CD14-positive monocyte (primary cell): ENCODE data around the gene TENT4A. TPM values are rescaled to one million over a fixed set of nuclear protein-coding genes. Genes with fewer than 3 reads are reported as not detected.

Source experiments
- DNase-seq, 3 donors: peaks; one replicate each; pipeline ENCODE4 v3.0.0-alpha.2; 2011 to 2022
- H2AFZ ChIP-seq: 2 replicates; pipeline ENCODE4 v1.6.0; 2012; ENCODE audit warnings: mild to moderate bottlenecking, low read depth, low read length, inconsistent platforms; ENCODE audit not compliant: insufficient read depth, poor library complexity, severe bottlenecking
- H3K27ac ChIP-seq, 2 donors: 1 replicate in 1 of 2; 2 replicates in 1 of 2; pipeline ENCODE4 v1.5.1; 2012 to 2013; ENCODE audit warnings: low read length in 2 of 2, control low read depth in 1 of 2, inconsistent platforms in 1 of 2, low read depth in 1 of 2, mild to moderate bottlenecking in 1 of 2
- H3K27me3 ChIP-seq, 2 donors: one replicate each; pipeline versions ENCODE4 v1.6.0 to v1.6.1; 2011 to 2013; ENCODE audit warnings: low read length in 2 of 2; ENCODE audit not compliant: control insufficient read depth in 2 of 2, insufficient read depth in 2 of 2
- H3K36me3 ChIP-seq, 2 donors: replicated peaks in 1 of 2; 1 replicate in 1 of 2; 2 replicates in 1 of 2; pipeline versions ENCODE4 v1.5.1 to v1.6.1; 2012 to 2013; ENCODE audit warnings: low read length in 2 of 2, control low read depth in 1 of 2, inconsistent platforms in 1 of 2, mild to moderate bottlenecking in 1 of 2; ENCODE audit not compliant: insufficient read depth in 2 of 2, control insufficient read depth in 1 of 2
- H3K4me1 ChIP-seq, 2 donors: 1 replicate in 1 of 2; 2 replicates in 1 of 2; pipeline versions ENCODE4 v1.5.1 to v1.6.1; 2012 to 2013; ENCODE audit warnings: low read length in 2 of 2, control low read depth in 1 of 2, inconsistent platforms in 1 of 2, mild to moderate bottlenecking in 1 of 2, moderate library complexity in 1 of 2; ENCODE audit not compliant: insufficient read depth in 2 of 2, control insufficient read depth in 1 of 2
- H3K4me2 ChIP-seq: replicated peaks from 2 replicates; pipeline ENCODE3; 2012; ENCODE audit warnings: low read length, moderate library complexity, mild to moderate bottlenecking; ENCODE audit not compliant: poor library complexity, severe bottlenecking; ENCODE audit errors: extremely low read depth
- H3K4me3 ChIP-seq, 3 experiments: fragments of 200-600 bp in 1 of 3; sonication (generic) in 1 of 3; replicated peaks in 1 of 3; 1 replicate in 2 of 3; 2 replicates in 1 of 3; pipeline ENCODE4 v1.5.1; 2011 to 2013; ENCODE audit warnings: low read length in 3 of 3, mild to moderate bottlenecking in 3 of 3, control low read depth in 2 of 3, low read depth in 2 of 3, inconsistent platforms in 1 of 3, moderate library complexity in 1 of 3
- H3K79me2 ChIP-seq: 2 replicates; pipeline ENCODE4 v1.6.0; 2012; ENCODE audit warnings: mild to moderate bottlenecking, control low read depth, inconsistent platforms, low read length, moderate library complexity; ENCODE audit not compliant: insufficient read depth
- H3K9ac ChIP-seq: 2 replicates; pipeline ENCODE4 v1.6.0; 2017; ENCODE audit warnings: low read length, mild to moderate bottlenecking; ENCODE audit not compliant: insufficient read depth, poor library complexity, severe bottlenecking
- H3K9me3 ChIP-seq, 2 donors: replicated peaks in 1 of 2; 1 replicate in 1 of 2; 2 replicates in 1 of 2; pipeline versions ENCODE4 v1.5.1 to v1.6.1; 2012 to 2013; ENCODE audit warnings: low read length in 2 of 2, control low read depth in 1 of 2; ENCODE audit not compliant: control insufficient read depth in 1 of 2, insufficient read depth in 1 of 2
- H4K20me1 ChIP-seq: 2 replicates; pipeline ENCODE4 v1.6.0; 2012; ENCODE audit warnings: mild to moderate bottlenecking, low read length, control low read depth, moderate library complexity; ENCODE audit not compliant: insufficient read depth
- H3K27ac Mint-ChIP-seq, 7 donors: one replicate each; pipeline ENCODE4 v1.8.0; 2020; ENCODE audit warnings: mild to moderate bottlenecking in 7 of 7, mixed read lengths in 7 of 7, moderate library complexity in 6 of 7, inconsistent platforms in 2 of 7
- H3K27me3 Mint-ChIP-seq, 3 donors: one replicate each; pipeline ENCODE4 v1.8.0; 2021 to 2022; ENCODE audit warnings: low read depth in 3 of 3, mild to moderate bottlenecking in 3 of 3, mixed read lengths in 3 of 3, moderate library complexity in 3 of 3, inconsistent platforms in 1 of 3
- H3K36me3 Mint-ChIP-seq, 2 donors: one replicate each; pipeline ENCODE4 v1.8.0; 2020; ENCODE audit warnings: mixed read lengths in 2 of 2, inconsistent platforms in 1 of 2, mild to moderate bottlenecking in 1 of 2
- H3K4me1 Mint-ChIP-seq: one replicate; pipeline ENCODE4 v1.8.0; 2020; ENCODE audit warnings: mild to moderate bottlenecking, mixed read lengths
- H3K4me3 Mint-ChIP-seq, 2 donors: one replicate each; pipeline ENCODE4 v1.8.0; 2020; ENCODE audit warnings: mild to moderate bottlenecking in 2 of 2, mixed read lengths in 2 of 2, moderate library complexity in 1 of 2
- H3K9me3 Mint-ChIP-seq, 7 donors: one replicate each; pipeline ENCODE4 v1.8.0; 2020 to 2022; ENCODE audit warnings: mixed read lengths in 7 of 7, mild to moderate bottlenecking in 6 of 7, moderate library complexity in 6 of 7, inconsistent platforms in 2 of 7
- CTCF ChIP-seq: fragments of 200-600 bp; IDR thresholded peaks from one replicate; pipeline ENCODE4 v1.8.0; 2022; ENCODE audit warnings: antibody characterized with exemption, mild to moderate bottlenecking
- WGBS: methylation state at CpG from one replicate; pipeline ENCODE4 v1.1.5; 2013; ENCODE audit warnings: missing lambda C conversion rate; ENCODE audit not compliant: insufficient coverage; 5-methylcytosine and 5-hydroxymethylcytosine counted together
- intact Hi-C, 2 donors: fragments of 100-400 bp; cut with micrococcal nuclease; formaldehyde crosslinking; loops; one replicate each; pipeline versions ENCODE4 v1.15.0 to v1.15.1; 2023
- polyA plus RNA-seq, 3 donors: library from polyadenylated mRNA; depleted of rRNA in 1 of 3; unstranded in 2 of 3; stranded (reverse) in 1 of 3; fragments of 300-500 nt in 2 of 3; fragments of >200 nt in 1 of 3; fragmentation: Illumina TruSeq in 2 of 3; gene quantifications; 1 replicate in 2 of 3; 2 replicates in 1 of 3; pipeline ENCODE4 v1.2.3, GENCODE V29; 2012 to 2021

The TENT4A gene
- polyA plus RNA-seq, 3 donors: 0.17 to 15.6 (median 0.44) TPM

DNA sequence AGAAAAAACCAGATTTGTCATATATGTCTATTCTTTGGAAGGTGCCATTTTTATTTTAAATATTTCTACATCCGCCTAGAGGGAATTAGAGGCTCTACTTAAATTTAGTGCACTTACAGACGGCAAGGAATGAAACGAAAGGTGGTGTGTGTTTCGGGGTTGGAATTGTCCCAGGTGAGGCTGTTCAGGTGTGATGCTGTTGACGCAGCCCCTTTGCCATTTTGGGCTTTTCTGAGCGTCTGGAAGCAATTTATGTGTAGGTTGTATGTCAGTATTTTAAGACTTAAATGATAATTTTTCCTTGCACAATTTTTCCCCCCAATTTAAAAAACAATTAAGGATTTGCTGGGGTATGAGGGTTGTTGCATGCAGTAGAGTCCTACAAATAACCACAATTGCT is 2.0 kb downstream of the TENT4A start:
- Histone ChIP-seq H3K4me3 (peak overlapping the region; percentile 53 to 83 (median 78)), H3K9ac (peak overlapping the region; percentile 56), H3K36me3 (peaks cover 0 to 11% of the 10 kb centered on the region in 2 donors), H3K27ac (no peak overlapping the region), H3K79me2 (peaks cover 58% of the 10 kb centered on the region), H3K9me3 (no peaks in the 10 kb centered on the region), H4K20me1 (peaks cover 56% of the 10 kb centered on the region), H2AFZ (no peak overlapping the region), H3K4me2 (peak overlapping the region; percentile 81), H3K27me3 (no peaks in the 10 kb centered on the region), H3K4me1 (peaks cover 44 to 50% of the 10 kb centered on the region in 2 donors)
- TF ChIP-seq CTCF: no peak
- peaks cover 3 to 5% (median 5%) of the 10 kb centered on the region in 3 donors for H3K27me3 Mint-ChIP-seq
- no peak for DNase-seq
- intact Hi-C loops: loop anchor here in 1 of 2 donors (2.0 kb wide), 1 partner anchor 1292 kb away; the partner anchor contains the start of gene ICE1
- 63% methylated on average over 3 of the region's 6 CpGs for WGBS
- H3K36me3 Mint-ChIP-seq: peaks cover 18 to 29% of the 10 kb centered on the region in 2 donors
- H3K4me1 Mint-ChIP-seq: peaks cover 70% of the 10 kb centered on the region
- peak overlapping the region; percentile 81 to 90 for H3K4me3 Mint-ChIP-seq
- peak overlapping the region in 2 of 7 donors; percentile 30 to 72 for H3K27ac Mint-ChIP-seq
- no peaks in the 10 kb centered on the region for H3K9me3 Mint-ChIP-seq

DNA sequence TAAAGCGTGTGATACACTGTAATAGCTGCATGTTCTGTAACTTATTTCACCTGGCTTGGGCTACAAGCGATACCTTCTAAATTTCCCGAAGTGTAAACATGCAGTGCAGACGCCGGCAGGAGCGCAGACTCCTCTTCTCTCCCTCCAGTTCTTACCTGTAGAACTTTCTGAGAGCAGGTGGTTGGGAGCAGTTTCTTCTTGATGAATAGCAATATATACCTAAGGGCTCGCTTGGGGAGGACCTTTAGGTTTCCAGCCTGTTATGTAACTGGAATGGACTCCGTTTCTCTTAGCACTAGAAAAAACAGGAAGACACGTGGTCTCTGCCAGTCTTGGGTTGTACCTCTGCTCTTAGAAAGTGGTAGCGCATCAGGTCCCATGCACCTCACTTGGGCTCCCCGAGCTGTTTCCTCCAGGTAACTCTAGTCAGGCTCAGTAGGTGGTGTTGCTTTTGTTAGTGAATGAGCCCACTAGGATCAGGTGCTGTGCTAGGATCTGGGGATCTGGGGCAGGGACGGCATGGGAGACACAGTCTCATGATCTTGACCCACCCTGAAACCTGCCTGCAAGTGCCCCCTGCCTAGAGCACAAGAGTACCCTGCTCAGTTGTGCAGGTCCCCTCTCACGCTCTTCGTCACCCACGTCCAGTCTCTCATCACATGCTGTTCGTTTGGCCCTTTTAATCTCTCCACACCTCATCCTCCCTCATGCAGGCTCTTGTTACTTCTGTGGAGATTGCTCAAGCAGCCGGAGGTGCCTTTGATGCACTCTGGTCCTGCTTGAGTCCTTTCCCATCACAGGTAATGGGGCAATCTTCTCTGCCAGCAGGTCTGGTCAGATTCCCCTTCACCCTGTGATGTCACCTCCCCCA is 2.8 kb downstream of the TENT4A start:
- H3K36me3 ChIP-seq: peaks cover 0 to 11% of the 10 kb centered on the region in 2 donors
- Mint-ChIP-seq H3K4me3 (peak overlapping the region; percentile 81 to 90), H3K36me3 (peaks cover 18 to 31% of the 10 kb centered on the region in 2 donors), H3K27ac (peak overlapping the region in 1 of 7 donors; percentile 81), H3K9me3 (no peaks in the 10 kb centered on the region), H3K27me3 (peaks cover 2 to 3% (median 3%) of the 10 kb centered on the region in 3 donors), H3K4me1 (peaks cover 71% of the 10 kb centered on the region)
- H3K9me3 ChIP-seq: no peaks in the 10 kb centered on the region
- DNase-seq: peak in 2 of 3 donors; percentile 30 to 44
- peaks cover 51 to 56% of the 10 kb centered on the region in 2 donors for H3K4me1 ChIP-seq
- intact Hi-C loops: loop anchor here in 1 of 2 donors (2.0 kb wide), 1 partner anchor 1293 kb away; the partner anchor contains the start of gene ICE1
- H3K79me2 ChIP-seq: peaks cover 64% of the 10 kb centered on the region
- 91% methylated on average over 6 of the region's 17 CpGs for WGBS
- no peaks in the 10 kb centered on the region for H3K27me3 ChIP-seq
- no peak overlapping the region for H2AFZ ChIP-seq
- H4K20me1 ChIP-seq: peaks cover 62% of the 10 kb centered on the region
- H3K27ac ChIP-seq: no peak overlapping the region
- H3K4me2 ChIP-seq: peak overlapping the region; percentile 81
- H3K4me3 ChIP-seq: peak overlapping the region; percentile 7 to 83 (median 78)
- H3K9ac ChIP-seq: peak overlapping the region; percentile 24
- no peak for TF ChIP-seq CTCF
